Breast epithelium (tissue), 4 donors: ENCODE data around the gene IVD. TPM values are rescaled to one million over a fixed set of nuclear protein-coding genes. Genes with fewer than 3 reads are reported as not detected.
A peak's percentile ranks its signal among the peaks of the same experiment; 100 is the strongest.

Experiments
- DNase-seq, 2 donors: peaks; one replicate each; pipeline ENCODE4 v3.0.0-alpha.2; 2019; ENCODE audit warnings: low spot score in 2 of 2
- H3K27ac ChIP-seq, 2 donors: fragments of 200-600 bp; sonication (generic) in 1 of 2; one replicate each; pipeline ENCODE4 v1.5.1; 2016 to 2019; ENCODE audit warnings: mild to moderate bottlenecking in 1 of 2
- H3K27me3 ChIP-seq, 2 donors: fragments of 200-600 bp; sonication (generic) in 1 of 2; one replicate each; pipeline versions ENCODE4 v1.5.1 to v1.6.0; 2017 to 2019; ENCODE audit warnings: control low read depth in 1 of 2, mild to moderate bottlenecking in 1 of 2
- H3K36me3 ChIP-seq: fragments of 200-600 bp; one replicate; pipeline ENCODE4 v1.5.1; 2019
- H3K4me1 ChIP-seq, 2 donors: fragments of 200-600 bp; sonication (generic); one replicate each; pipeline ENCODE4 v1.5.1; 2016 to 2019; ENCODE audit warnings: control low read depth in 1 of 2
- H3K4me3 ChIP-seq, 3 donors: fragments of 200-600 bp; sonication (generic); 1 replicate in 2 of 3; 2 replicates in 1 of 3; pipeline ENCODE4 v1.5.1; 2016 to 2019; ENCODE audit warnings: mild to moderate bottlenecking in 3 of 3, moderate library complexity in 2 of 3
- H3K9me3 ChIP-seq, 2 donors: fragments of 200-600 bp; sonication (generic) in 1 of 2; one replicate each; pipeline ENCODE4 v1.5.1; 2016 to 2019; ENCODE audit warnings: control low read depth in 1 of 2
- POLR2A ChIP-seq: fragments of 450-650 bp; IDR thresholded peaks from one replicate; pipeline ENCODE4 v1.6.1; 2016; ENCODE audit warnings: antibody characterized with exemption, mild to moderate bottlenecking, moderate library complexity
- POLR2AphosphoS5 ChIP-seq, 3 donors: sonication (generic); formaldehyde crosslinking; IDR thresholded peaks; one replicate each; pipeline ENCODE4 v1.6.1; 2017; ENCODE audit warnings: antibody characterized with exemption in 3 of 3
- intact Hi-C: fragments of 100-400 bp; cut with DNase I; formaldehyde crosslinking; loops from one replicate; pipeline ENCODE4 v1.15.1; 2023; ENCODE audit warnings: low total_unique reads
- total RNA-seq, 3 donors: library from RNA; depleted of rRNA; stranded (reverse); fragments of >200 nt; gene quantifications; one replicate each; pipeline ENCODE4 v1.1.0, GENCODE V29; 2016
- TF ChIP-seq, protein P1 (sequence below), 3 donors: fragments of 450-650 bp; IDR thresholded peaks; one replicate each; pipeline ENCODE4 v1.5.1; 2016 to 2017; ENCODE audit warnings: antibody characterized with exemption in 3 of 3, mild to moderate bottlenecking in 3 of 3, moderate library complexity in 3 of 3

IVD gene
- total RNA-seq, 3 donors from 2014 or later = 43.8 to 72.7 (median 62.6) TPM

- no peak for DNase-seq
- Histone ChIP-seq H3K9me3 (no peaks in the 10 kb centered on the region), H3K4me1 (no peaks in the 10 kb centered on the region), H3K27ac (no peak overlapping the region), H3K36me3 (no peaks in the 10 kb centered on the region), H3K4me3 (no peak overlapping the region), H3K27me3 (no peaks in the 10 kb centered on the region)
- TF ChIP-seq POLR2A (no peak), POLR2AphosphoS5 (IDR thresholded peaks at IDR 0.05) (no peak)
- TF ChIP-seq, protein P1, sequence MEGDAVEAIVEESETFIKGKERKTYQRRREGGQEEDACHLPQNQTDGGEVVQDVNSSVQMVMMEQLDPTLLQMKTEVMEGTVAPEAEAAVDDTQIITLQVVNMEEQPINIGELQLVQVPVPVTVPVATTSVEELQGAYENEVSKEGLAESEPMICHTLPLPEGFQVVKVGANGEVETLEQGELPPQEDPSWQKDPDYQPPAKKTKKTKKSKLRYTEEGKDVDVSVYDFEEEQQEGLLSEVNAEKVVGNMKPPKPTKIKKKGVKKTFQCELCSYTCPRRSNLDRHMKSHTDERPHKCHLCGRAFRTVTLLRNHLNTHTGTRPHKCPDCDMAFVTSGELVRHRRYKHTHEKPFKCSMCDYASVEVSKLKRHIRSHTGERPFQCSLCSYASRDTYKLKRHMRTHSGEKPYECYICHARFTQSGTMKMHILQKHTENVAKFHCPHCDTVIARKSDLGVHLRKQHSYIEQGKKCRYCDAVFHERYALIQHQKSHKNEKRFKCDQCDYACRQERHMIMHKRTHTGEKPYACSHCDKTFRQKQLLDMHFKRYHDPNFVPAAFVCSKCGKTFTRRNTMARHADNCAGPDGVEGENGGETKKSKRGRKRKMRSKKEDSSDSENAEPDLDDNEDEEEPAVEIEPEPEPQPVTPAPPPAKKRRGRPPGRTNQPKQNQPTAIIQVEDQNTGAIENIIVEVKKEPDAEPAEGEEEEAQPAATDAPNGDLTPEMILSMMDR (IDR thresholded peaks at IDR 0.05) = no peak
- intact Hi-C loops = no loop called here
Observed at GRCh38 chr15:40399370-40399769, 6.2 kb upstream of the IVD start.

- no peaks in the 10 kb centered on the region for H3K9me3 ChIP-seq
- no peak for DNase-seq
- no peaks in the 10 kb centered on the region for H3K27me3 ChIP-seq
- intact Hi-C loops = no loop called here
- TF ChIP-seq POLR2AphosphoS5 (IDR thresholded peaks at IDR 0.05) (no peak), POLR2A (no peak)
- TF ChIP-seq, protein P1 (IDR thresholded peaks at IDR 0.05) = no peak
- H3K4me1 ChIP-seq = no peaks in the 10 kb centered on the region
- no peaks in the 10 kb centered on the region for H3K36me3 ChIP-seq
- H3K27ac ChIP-seq = peak overlapping the region in 1 of 2 donors; percentile 13
- no peak overlapping the region for H3K4me3 ChIP-seq
Observed at GRCh38 chr15:40407330-40407990, 1.9 kb downstream of the IVD start.

DNA sequence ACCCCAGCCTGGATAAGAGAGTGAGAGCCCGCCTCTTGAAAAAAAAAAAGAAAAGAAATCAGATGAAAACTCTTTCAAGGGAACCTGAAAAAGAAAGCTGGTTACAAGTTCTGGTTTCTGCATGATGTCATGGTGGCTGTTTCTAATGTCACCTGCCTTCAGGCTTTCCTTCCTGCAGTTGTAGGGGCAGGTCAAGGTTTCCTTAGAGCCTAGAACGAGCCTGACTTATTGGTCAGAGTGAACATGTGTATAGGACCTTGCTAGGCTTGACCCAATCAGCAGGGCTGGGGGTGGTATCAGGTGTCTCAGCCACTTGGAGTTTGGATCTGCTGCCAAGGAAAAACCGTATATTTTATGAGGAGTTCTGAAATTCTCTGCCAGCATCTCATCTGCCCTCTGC lies 3.8 kb downstream of the IVD start:
- no peak for DNase-seq
- no peaks in the 10 kb centered on the region for H3K9me3 ChIP-seq
- TF ChIP-seq POLR2AphosphoS5 (IDR thresholded peaks at IDR 0.05) = no peak
- TF ChIP-seq, protein P1 (IDR thresholded peaks at IDR 0.05) = no peak
- no peak for TF ChIP-seq POLR2A
- H3K27me3 ChIP-seq = no peaks in the 10 kb centered on the region
- intact Hi-C loops = no loop called here
- no peaks in the 10 kb centered on the region for H3K36me3 ChIP-seq
- no peak overlapping the region for H3K4me3 ChIP-seq
- H3K4me1 ChIP-seq = no peaks in the 10 kb centered on the region
- no peak overlapping the region for H3K27ac ChIP-seq

- Histone ChIP-seq H3K27me3 (no peaks in the 10 kb centered on the region), H3K36me3 (no peaks in the 10 kb centered on the region), H3K27ac (no peak overlapping the region), H3K9me3 (no peaks in the 10 kb centered on the region), H3K4me3 (no peak overlapping the region), H3K4me1 (no peaks in the 10 kb centered on the region)
- intact Hi-C loops = loop anchor here (10.0 kb wide), 1 partner anchor 1804 kb away; no protein-coding TSS in a partner anchor
- no peak for DNase-seq
- TF ChIP-seq POLR2A = no peak
- TF ChIP-seq, protein P1 (IDR thresholded peaks at IDR 0.05) = no peak
- TF ChIP-seq POLR2AphosphoS5 (IDR thresholded peaks at IDR 0.05) = no peak
Observed at GRCh38 chr15:40410476-40410875, 4.9 kb downstream of the IVD start.

DNA sequence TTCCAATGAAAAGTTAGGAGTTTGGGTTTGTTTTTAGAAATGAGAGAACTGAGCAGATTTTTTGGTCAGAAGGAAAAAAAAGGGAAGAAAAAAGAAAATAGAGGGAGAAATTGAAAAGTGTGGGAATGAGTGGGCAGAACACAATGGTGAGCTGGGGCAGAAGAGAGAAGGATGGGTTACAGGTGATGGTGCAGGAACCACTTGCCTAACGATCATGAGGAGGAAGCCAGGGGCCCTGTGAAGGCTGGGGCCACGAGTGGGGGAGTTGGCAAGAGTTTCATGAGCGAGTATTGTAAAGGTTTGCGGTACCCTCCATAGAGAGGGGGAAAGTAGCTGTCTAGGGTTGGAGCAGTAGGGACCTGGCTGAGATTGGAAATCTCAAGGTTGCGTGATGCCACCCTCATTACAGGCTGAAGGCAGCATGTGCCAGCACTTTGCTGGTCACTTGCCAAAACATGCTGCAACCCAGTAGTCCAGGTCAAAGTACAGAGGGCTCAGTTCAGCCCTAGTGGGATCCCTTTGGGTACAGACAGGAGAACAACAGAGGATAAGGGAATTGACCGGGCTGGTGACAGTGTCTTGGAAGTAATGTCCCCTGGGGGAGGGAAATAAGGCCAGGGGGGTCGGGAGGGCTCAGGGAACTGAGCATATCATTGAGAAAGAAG lies 6.6 kb downstream of the IVD start:
- peak in 1 of 2 donors; percentile 44 for DNase-seq
- Histone ChIP-seq H3K4me3 (no peak overlapping the region), H3K9me3 (no peaks in the 10 kb centered on the region), H3K27ac (no peak overlapping the region), H3K27me3 (no peaks in the 10 kb centered on the region), H3K36me3 (no peaks in the 10 kb centered on the region), H3K4me1 (no peaks in the 10 kb centered on the region)
- intact Hi-C loops = loop anchor here (10.0 kb wide), 1 partner anchor 1803 kb away; no protein-coding TSS in a partner anchor
- TF ChIP-seq POLR2A = no peak
- TF ChIP-seq, protein P1 (IDR thresholded peaks at IDR 0.05) = no peak
- TF ChIP-seq POLR2AphosphoS5 (IDR thresholded peaks at IDR 0.05) = no peak
